GM21619 (cell line): ENCODE data around the gene PRDM11.
"Not testable (repeated sequence)": the region's sequence is repeated elsewhere in the genome, so short reads cannot be mapped to it uniquely, and the experiment has no call there.

Experiments
- ATAC-seq: cut with Tn5 transposase; IDR thresholded peaks from one replicate; pipeline ENCODE4 v1.9.1; 2021; ENCODE audit not compliant: unreplicated experiment

PRDM11 gene

DNA sequence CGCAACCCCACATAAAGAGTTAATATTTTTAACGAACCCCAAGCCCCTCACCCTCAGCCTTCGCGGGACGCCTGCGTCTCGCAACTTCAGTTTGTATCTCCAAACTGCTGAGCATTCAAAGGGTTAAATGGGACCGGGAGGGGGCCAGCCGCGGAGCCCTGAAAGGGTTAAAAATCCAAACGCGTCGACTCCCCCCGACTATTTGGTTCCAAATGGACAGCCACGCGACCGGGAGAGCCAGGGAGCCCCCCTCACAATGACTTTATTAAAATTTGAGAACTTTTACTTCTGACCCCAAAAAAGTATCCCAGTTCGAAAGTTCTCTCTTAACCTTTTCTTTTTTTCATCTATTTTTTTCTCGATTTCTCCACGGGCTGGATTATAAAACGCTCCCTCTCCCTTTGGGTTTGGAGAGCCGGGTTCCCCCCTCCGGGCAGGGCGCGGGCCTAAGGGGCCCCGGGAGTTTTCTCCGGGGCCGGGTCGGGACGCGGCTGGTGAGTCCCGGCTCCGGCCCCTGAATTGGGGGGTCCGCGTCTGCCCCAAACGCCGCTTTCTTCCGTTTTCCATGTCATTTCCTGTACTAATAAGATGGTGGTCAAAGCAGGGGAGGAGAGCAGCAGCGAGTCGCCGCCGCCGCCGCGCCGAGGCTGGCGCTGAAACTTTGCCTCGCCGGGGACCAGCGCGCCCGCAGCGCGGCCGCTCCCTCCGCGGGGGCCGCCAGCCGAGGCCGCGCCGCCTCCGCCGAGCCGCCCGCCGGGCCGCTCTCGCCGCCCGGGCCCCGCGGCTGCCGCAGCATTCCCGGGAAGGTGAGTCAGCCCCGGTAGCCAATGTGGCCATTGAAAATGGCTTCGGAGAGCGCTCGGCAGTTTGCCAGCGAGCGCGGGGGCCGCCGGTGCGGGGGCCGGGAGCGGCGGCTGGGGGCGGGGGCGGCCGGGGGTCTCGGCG, at the start of gene PRDM11:
Gene PRDM11 (plus strand): TSS at position 568 of the 945 bp plus-strand sequence. CDS start 35,128 bp downstream, outside the sequence.
- peak; percentile 32 for ATAC-seq

DNA sequence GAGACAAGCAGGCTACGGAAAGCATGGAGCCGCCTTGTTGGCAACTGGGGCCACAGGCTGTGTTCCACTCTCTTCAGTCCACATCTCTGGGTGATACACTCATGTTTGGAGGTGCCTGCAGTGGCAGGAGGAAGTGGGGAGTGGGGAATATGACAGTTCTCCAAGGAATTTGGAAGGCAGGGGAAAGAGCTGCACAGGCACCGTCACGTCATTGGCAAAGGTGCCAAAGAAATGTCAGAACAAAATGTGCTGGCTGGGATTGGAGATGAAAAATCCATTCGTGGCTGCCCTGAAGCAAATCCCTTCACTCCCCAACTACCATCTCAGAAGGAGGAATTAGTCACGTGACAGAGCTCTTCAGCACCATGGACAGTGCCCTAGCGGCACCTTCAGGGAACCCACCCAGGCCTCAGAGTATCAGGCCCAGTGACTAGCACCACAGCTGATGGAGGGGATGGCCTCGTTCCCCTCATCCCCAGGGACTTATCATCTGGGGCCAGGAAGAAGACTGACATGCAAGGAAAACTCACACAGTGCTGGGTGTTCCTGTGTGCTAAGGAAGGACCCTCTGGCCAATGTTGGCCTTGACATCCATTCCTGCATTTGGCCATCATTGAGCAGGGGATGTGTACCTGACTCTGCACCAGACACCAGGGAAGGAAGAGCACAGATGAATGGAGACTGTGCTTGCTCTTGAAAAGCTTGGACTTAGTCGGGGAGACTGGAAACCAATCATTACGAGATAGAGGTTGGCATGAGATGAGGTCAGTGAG, 48.5 kb upstream of the PRDM11 start:
- no peak for ATAC-seq

GRCh38 chr11:45098929-45099328, 47.5 kb upstream of the PRDM11 start:
- ATAC-seq = no peak

DNA sequence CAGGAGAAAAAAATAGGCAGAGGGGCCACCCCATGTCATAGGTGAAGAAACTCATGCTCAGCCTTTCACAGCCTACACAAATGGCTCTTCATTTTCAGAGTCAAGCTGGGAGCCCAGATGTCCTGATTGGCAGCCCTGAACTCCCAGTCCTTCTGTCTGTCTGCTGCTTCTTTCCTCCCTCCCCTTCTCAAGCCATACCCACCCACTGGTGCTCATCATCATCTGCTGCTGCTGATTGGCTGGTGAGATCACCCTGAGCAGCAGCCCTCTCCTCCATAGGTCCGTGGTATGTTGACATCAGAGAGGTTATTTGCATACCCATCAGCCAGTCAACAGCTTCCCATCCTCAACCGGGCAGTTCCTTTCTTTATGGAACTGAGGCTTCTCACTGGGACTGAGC, 46.1 kb upstream of the PRDM11 start:
- ATAC-seq = no peak

GRCh38 chr11:45102361-45102809, 44.1 kb upstream of the PRDM11 start:
- ATAC-seq = no peak

GRCh38 chr11:45102810-45103621, 43.4 kb upstream of the PRDM11 start:
- peak; percentile 96 for ATAC-seq

GRCh38 chr11:45104006-45104789, 42.2 kb upstream of the PRDM11 start:
- no peak for ATAC-seq

GRCh38 chr11:45104790-45105084, 41.7 kb upstream of the PRDM11 start:
- no peak for ATAC-seq

GRCh38 chr11:45105233-45105983, 41.0 kb upstream of the PRDM11 start:
- no peak for ATAC-seq

- no peak for ATAC-seq
Observed at GRCh38 chr11:45105984-45106375, 40.5 kb upstream of the PRDM11 start.

- ATAC-seq = no peak
Observed at GRCh38 chr11:45106440-45106839, 40.0 kb upstream of the PRDM11 start.

- ATAC-seq = no peak
Observed at GRCh38 chr11:45107029-45107428, 39.4 kb upstream of the PRDM11 start.

GRCh38 chr11:45108070-45109064, 38.1 kb upstream of the PRDM11 start:
- ATAC-seq = no peak

GRCh38 chr11:45109400-45109799, 37.0 kb upstream of the PRDM11 start:
- no peak for ATAC-seq

DNA sequence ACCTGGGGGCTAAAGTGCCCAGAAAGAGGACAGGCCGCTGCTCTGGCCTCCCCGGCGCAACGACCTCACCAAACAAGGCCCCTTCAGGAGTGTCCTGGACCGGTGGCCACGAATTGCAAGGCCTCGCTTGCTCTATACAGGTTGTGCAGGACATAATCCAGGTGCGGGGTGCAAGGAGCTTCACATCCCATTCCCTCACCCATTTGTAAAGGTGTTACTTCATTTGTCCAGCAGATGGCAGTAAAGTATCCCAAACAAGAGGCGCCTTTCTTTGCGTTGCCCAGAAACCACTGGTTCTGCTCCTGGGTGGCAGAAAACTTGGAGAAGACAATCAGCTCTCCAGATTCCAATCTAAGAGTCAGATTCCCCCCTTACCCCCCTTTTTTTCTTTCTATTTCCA, 35.9 kb upstream of the PRDM11 start:
- ATAC-seq = no peak

GRCh38 chr11:45113807-45114206, 32.6 kb upstream of the PRDM11 start:
- ATAC-seq = no peak

DNA sequence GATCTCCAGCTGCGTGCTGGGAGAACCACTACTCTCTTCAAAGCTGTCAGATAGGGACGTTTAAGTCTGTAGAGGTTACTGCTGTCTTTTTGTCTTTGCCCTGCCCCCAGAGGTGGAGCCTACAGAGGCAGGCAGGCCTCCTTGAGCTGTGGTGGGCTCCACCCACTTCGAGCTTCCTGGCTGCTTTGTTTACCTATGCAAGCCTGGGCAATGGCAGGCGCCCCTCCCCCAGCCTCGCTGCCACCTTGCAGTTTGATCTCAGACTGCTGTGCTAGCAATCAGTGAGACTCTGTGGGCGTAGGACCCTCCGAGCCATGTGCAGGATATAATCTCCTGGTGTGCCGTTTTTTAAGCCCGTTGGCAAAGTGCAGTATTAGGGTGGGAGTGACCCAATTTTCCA, 18.6 kb upstream of the PRDM11 start:
- not testable (repeated sequence) for ATAC-seq

GRCh38 chr11:45133878-45134277, 12.6 kb upstream of the PRDM11 start:
- ATAC-seq = no peak

GRCh38 chr11:45141171-45141570, 5.3 kb upstream of the PRDM11 start:
- no peak for ATAC-seq
